HG02678 (cell line): Measurements from ENCODE around the gene RPL7A.
"Not testable (repeated sequence)": the region's sequence is repeated elsewhere in the genome, so short reads cannot be mapped to it uniquely, and the experiment has no call there.

Source experiments
- ATAC-seq: cut with Tn5 transposase; IDR thresholded peaks from one replicate; pipeline ENCODE4 v1.9.1; 2021; ENCODE audit warnings: mild to moderate bottlenecking, moderate library complexity; ENCODE audit not compliant: unreplicated experiment

RPL7A gene

DNA sequence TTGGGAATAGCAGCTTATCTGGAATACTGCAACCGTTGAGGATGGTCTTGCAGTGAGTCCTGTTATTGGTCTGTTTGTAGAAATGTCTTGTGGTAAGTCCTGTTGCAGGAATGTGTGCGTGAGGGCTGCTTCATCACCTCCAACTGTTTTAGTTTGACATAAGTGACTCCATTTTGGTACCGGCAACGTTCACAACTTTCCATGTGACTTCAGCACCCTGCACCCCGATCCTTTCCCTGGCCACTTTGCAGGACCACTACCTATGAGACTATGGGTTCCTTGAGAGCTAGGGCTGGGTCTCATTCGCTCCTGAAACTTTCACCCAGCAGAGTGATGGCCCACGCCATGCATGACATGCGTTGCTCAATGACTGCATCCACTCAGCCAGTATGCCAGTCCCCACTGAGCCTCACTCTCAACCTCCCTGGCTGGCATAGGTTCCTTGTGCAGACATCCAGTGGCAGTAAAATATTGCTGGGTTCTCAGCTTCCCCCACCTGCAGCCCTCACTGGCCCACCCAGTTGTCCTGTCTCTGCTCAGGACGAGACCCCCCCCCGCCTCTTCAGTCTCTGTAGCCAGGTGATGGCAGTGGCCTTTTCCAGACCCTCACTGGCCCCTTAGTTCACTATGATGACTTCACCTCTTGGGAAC, 20.1 kb upstream of the RPL7A start:
- no peak for ATAC-seq

DNA sequence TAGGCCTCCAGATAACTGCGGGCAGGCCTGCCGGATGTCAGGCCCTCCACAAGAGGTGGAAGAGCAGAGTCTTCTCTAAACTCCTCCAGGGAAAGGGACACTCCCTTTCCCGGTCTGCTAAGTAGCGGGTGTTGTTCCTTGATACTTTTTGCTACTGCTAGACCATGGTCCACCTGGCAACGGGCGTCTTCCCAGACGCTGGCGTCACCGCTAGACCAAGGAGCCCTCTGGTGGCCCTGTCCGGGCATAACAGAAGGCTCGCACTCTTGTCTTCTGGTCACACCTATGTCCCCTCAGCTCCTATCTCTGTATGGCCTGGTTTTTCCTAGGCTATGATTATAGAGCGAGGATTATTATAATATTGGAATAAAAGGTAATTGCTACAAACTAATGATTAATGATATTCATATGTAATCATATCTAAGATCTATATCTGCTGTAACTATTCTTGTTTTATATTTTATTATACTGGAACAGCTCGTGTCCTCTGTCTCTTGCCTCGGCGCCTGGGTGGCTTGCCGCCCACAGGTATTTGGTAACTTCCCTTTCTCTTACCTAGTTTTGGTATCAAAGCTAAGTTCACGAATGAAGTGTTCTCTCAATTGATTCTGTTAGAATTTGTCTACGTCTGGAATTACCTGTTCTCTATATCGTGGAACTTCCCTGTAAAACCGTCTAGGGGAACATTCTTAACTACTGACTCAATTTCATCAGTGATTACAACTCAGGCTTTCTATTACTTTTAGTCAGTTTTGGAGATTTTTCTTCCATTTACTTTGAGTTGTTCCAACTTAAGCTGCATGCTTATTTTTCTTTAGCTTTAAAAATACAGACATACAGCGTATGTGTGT, 18.5 kb upstream of the RPL7A start:
- not testable (repeated sequence) for ATAC-seq

DNA sequence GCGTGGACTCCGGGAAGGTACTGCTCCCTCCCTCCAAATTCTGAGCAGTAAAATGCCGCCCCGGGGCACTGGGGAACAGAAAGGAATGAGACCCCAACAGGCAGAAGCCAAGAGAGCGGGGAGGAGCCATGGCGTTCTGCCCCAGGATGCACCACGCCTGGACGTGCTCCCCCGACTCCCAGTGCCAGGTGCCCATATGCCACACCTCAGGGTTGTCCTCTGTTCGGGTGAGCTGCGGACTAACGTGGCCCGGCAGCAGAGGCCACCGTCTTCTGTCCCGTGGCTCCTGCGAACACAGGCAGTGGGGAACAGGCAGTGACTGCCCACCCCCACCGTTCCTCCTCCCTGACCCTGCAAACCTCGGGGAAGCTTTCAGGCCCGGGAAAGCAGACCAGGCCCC, 16.8 kb upstream of the RPL7A start:
- ATAC-seq = no peak

DNA sequence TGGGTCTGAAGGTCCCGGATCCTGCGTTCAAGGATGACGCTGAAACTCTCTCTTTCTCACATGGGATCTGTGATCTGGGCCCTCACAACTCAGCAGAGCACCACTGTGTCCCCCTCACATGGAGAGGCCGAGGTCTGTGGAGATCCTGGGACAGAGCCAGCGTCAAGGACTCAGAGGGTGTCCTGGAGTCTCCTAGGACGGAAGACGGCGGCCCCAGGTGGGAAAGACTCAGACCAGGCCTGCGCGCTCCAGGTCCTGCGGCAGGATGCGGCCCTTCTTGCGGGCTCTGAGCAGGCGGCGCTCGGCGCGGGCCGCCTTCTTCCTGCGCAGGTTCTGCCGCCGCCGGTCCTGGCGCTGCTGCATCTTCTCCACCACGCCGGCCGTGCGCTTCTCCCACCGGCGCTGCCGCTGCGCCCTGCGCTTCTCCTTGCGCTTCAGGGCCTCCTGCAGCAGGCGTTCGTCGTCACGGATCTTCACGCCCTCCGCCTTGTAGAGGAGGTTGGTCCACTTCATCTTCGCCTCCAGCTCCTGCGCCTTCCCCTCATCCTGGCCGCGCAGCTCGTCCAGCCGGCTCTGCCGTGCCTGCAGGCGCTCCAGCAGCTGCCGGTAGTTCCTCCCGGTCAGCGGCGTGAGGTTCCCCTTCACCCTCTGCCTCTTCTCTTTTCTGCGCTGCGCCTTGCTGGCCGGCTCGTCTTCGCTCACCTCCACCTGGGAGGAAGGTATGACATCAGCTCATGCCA, 16.2 kb upstream of the RPL7A start:
- no peak for ATAC-seq

DNA sequence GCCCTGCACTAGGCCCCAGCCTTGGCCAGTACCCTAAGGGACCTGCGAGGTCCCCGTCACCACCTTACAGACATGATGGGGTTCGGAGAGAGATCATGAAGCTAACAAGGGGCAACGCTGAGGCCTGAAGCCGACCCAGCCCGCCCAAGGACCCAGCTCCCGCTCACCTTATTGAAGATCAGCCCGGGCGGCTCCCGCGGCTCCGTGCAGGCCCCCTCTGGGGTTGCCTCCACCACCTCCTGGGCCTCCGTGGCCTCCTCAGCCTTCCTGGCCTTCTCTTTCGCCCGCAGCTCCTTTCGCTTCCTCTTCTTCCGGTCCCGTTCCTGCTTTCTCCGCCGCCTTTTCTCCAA, 15.7 kb upstream of the RPL7A start:
- no peak for ATAC-seq

GRCh38 chr9:133333011-133333410, 15.0 kb upstream of the RPL7A start:
- ATAC-seq = no peak

DNA sequence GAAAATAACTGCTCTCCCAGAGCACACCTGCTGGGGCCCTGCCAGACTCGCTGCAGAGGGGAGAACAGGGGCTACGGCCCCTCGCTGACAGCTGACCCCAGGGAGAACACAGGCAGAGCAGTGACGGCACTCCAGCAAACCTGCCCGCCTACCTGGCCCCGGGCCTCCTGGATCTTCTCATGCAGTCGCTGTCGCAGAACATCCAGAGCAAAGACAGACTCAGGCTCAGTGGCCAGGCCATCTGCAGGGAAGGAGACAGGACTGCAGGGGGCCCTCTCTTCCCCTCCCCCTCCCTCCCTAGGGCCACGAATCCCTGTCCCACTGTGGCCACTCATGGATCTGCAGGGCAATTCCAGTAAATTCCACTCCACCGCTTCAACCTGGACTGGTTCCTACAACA, 14.5 kb upstream of the RPL7A start:
- no peak for ATAC-seq

GRCh38 chr9:133334161-133334560, 13.9 kb upstream of the RPL7A start:
- no peak for ATAC-seq

GRCh38 chr9:133334888-133335287, 13.1 kb upstream of the RPL7A start:
- not testable (repeated sequence) for ATAC-seq

GRCh38 chr9:133335924-133336811, 11.8 kb upstream of the RPL7A start, which contains the start of gene SURF6:
Gene SURF6 (minus strand): TSS chr9:133336188. CDS start chr9:133336132, 56 bp downstream.
- ATAC-seq = peak; percentile 90

DNA sequence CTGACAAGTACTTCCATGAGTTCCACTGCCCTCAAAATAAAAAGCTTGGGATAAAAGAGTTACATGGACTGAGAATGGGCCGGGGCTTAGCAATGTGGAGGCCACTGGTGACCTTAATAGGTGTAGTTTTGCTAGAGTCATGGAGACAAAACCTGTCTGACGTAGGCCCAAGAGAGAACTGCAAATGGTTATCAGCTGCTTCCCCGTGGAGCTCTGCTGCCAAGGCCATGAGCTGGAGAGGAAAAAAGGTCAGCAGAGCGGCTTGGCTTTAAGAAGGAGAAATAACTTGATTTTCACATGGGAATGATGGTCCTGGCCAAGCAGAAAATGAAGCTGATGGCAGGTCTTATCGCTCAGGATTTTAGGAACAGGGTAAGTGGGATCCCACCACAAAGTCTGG, 8.4 kb upstream of the RPL7A start:
- ATAC-seq = no peak

- no peak for ATAC-seq
Measured at GRCh38 chr9:133340256-133340655, 7.8 kb upstream of the RPL7A start.

DNA sequence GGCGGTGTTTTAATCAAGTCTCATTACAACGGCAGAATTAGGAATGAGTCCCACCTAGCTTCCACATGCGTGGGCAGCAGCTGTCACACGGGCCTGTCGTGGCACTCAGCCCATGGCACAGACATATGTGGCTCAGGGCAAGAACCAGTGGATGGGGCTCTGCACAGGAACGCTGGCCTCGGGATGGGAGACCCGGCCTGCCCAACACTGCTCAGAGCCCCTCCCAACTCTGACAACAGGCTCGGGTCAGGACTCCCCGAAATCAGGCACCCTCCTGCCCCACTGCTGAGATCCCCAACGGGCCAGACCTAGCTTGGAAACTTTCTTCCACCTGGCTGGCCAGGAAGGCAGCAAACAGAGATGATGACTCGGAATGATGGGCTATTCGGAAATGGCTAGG, 7.1 kb upstream of the RPL7A start:
- ATAC-seq = no peak

GRCh38 chr9:133341369-133342068, 6.5 kb upstream of the RPL7A start:
- no peak for ATAC-seq

DNA sequence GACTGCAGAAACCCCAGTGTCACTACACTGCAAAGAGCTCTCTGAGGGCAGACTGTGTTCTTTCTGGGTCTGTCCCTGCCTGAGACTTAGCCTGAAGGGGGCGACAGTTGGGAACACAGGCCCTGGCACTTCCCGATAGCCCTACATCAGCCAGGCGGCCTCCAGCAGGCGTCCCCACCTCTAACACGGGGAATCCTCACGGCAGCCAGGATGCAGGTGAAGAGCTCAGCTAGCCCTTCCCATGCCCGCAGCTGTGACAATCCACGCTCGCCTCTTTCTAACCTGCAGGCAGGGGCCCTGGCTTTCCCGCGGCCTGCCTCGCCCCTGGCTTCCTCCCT, 6.0 kb upstream of the RPL7A start:
- no peak for ATAC-seq

DNA sequence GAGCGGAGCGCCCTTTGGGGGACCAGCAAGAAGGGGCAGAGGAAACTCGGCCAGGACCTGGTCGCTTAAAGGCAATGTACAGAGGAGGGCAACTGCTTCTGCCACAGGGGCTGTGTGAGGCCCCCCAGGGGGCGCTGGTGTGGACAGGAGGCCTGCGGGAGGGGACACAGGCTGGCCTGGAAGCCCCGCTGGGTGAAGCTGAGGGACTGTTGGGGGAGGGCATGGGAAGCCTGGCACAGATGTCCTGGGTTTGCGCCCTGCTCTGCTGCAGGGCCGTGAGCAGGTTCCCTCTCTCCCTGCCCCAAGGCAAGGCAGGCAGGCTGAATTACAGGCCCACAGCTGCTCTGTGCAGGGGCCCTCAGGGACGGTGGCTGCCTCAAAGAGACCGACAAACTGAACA, 5.4 kb upstream of the RPL7A start:
- ATAC-seq = no peak

GRCh38 chr9:133344071-133344470, 3.9 kb upstream of the RPL7A start:
- no peak for ATAC-seq

DNA sequence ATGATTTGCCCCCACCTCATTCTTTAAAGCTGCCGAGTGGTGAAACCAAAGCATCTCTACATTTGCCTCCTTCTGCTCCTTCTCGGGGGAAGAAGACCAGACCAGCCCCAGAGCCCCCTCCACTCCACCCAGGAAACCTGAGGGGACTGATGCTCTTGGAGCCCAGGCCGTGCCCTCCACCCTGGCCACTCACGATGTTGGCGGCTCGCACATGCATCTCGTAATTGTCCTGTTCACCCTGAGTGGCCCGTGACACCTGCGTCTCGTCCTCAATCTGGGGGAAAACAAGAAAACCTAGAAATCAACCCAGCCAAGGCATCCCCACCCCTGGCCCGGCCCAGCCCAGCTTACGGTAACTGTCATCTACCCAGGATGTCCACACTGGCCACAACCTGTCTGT, 3.0 kb upstream of the RPL7A start:
- ATAC-seq = no peak

DNA sequence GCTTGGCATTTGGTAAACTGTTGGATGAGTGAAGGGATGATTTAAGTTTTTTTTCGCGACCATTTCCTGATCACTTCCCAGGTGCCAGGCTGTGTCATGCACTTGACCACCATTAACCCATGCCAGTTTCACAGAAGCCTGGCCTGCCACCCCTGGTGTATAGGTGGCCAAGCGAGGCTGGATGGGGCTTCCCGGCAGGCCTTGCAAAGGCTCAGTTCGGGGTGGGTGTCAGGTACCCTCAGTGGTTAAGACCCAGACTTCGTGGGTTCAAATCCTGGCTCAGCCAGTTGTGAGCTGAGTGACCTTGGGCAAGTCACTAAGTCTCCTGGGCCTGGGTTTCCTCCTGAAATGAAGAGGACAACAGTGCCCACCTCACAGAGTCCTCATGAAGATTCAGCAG, 2.4 kb upstream of the RPL7A start:
- ATAC-seq = no peak

- ATAC-seq = no peak
Measured at GRCh38 chr9:133346021-133346785, 1.8 kb upstream of the RPL7A start.
